Anterior cingulate cortex (tissue), 58 donors: ENCODE data around the gene ICAM5.
A peak's percentile ranks its signal among the peaks of the same experiment; 100 is the strongest.
"Not testable (repeated sequence)": the region's sequence is repeated elsewhere in the genome, so short reads cannot be mapped to it uniquely, and the experiment has no call there.

Experiments
- DNase-seq, 58 donors: peaks; one replicate each; lab custom pipeline; 2025; lab: John Stamatoyannopoulos, UW

Gene ICAM5

DNA sequence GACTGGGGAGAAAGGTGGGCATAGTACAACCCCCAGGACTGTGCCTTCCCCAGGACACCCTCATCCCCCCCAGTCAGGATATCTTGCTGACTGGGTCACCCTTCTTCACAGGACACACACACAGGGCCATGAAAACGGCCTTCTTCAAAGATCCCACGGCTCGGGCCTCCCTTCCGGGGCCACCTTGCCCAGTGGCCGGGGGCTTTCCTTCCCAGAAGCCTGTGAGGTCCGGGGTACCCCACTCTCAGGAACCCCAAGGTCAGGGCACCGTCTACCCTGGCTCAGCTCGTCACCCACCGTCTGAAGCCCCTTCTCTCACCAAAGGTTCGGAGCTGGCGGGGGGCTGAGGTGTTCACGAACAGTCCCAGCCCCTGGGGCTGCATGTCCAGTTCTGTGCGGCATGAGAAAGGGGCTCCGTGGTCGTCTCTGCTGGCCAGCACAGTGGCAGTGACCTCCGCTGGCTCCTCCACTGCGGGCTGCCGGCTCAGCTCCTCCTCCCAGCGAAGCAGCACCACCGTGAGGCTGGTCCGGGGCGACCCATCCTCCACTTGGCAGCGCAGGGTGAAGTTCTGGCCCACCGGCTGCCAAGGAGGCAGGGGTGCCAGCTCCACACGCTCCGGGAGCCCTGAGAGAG, 45.7 kb downstream of the ICAM5 start:
- DNase-seq: peak in 19 of 58 donors; percentile 0 to 54 (median 13)

DNA sequence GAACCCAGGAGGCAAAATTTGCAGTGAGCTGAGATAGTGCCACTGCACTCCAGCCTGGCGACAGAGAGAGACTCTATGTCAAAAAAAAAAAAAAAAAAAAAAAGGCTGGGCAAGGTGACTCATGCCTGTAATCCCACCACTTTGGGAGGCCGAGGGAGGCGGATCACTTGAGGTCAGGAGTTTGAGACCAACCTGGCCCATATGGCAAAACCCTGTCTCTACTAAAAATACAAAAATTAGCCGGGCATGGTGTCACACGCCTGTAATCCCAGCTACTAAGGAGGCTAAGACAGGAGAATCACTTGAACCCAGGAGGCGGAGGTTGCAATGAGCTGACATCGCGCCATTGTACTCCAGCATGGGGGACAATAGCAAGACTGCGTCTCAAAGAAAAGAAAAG, 47.0 kb downstream of the ICAM5 start:
- not testable (repeated sequence) for DNase-seq

DNA sequence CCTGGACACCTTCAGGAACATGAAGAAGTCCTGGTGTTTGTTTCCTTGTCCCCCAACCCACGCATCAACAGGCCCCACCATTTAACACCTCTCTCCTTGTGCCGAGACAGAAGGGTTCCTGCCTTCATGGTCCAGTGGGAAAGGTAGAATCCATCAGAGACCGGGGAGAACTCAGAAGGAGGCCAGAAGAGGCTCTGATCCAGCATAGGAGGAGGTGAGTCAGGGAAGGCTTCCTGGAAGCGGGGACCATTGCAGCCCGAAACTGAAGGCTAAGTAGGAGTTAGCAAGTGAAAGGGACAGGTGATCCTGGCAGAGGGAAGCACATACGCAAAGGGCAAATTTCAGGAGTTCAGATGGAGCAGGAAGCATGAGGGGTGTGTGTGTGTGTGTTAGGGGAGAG, 49.2 kb downstream of the ICAM5 start:
- no peak for DNase-seq

DNA sequence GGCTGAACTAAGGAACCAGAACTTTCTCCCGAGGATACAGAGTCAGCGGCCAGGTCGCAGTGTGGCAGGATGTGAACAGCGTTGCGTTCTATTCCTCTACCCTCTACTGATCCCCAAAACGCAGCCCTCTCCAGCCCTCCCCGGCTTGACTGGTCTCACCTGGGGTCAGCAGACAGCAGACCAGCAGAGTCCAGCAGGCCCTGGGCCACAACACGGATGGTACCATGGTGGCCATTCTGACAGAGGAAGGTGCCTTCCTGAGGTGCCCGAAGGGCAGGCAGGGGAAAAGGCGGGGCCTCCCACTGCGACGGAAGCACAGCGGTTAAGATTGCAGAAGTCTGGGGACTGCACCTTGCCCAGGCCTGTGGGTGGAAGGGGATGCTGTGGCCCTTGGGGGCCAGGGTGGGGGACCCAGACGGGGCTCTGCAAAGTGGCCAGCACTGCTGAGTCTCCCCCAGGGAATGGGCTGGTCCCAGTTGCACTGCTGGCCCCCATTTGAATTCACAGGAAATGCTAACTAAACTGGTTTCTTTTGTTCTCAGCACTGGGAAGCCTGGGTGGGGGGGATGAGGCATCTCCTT, 49.7 kb downstream of the ICAM5 start, which contains the start of gene ICAM3:
Gene ICAM3, minus strand, starts transcription at position 245 of the 581 bp plus-strand sequence. Its CDS starts 10 bp downstream, at position 235.
- DNase-seq: no peak

DNA sequence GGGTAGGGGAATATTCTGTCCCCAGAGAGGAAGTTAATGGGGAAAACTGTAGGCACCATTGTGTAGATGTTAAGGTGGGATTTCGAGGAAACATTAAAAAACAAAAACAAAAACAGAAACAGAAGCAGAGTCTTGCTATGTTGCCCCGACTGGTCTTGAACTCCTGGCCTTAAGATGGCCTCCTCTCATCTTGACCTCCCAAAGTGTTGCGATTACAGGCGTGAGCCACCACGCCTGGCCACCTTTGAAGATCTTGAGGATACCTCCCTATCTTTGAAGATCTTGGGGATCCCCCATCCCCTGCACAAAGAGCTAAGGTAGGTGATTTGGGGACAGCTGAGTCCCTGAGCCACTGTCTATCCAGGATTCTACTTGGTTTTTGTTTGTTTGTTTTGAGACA, 50.2 kb downstream of the ICAM5 start:
- DNase-seq: no peak

DNA sequence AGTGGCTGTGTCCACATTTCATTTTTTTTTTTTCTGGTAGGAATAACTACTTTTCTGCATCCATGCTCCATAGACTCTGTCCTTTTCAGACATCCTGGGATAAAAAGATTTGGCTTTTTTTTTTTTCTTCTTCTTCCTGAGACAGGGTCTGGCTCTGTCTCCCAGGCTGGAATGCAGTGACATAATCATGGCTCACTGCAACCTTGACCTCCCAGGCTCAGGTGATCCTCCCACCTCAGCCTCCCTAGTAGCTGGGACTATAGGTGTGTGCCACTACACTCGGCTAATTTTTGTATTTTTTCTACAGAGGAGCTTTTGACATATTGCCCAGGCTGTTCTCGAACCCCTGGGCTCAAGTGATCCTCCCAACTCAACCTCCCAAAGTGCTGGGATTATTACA, 53.7 kb downstream of the ICAM5 start:
- no peak for DNase-seq

DNA sequence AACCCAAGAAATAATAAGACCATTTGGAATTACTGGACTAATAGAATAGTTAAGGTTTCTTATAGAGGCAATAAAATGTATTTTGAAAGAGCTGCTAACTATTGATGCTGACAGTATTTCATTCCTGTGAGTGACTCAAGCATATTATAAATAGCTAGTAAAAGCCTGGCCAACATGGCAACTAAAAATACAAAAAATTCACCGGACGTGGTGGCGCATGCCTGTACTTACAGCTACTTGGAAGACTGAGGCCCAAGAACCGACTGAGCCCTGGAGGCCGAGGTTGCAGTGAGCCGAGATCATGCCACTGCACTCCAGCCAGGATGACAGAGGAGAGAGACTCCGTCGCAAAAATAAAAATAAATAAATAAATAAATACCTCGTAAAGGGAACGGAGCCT, 55.0 kb downstream of the ICAM5 start:
- peak in 10 of 58 donors; percentile 5 to 29 (median 11) for DNase-seq
